ENCODE measurements around the gene PDE6D.
A peak's percentile ranks its signal among the peaks of the same experiment; 100 is the strongest.

PDE6D gene

GRCh38 chr2:231786917-231787292 lies 5.8 kb upstream of the PDE6D start:
- no peak for TF ChIP-seq CTCF (conservative IDR thresholded peaks at IDR 0.05; ENCODE audit: low read depth, low read length)
- peak overlapping the region; percentile 88 for H3K4me3 ChIP-seq (ENCODE audit: low read length)
- DNase-seq (ENCODE audit: low read depth) = no peak

- DNase-seq (ENCODE audit: low read depth) = no peak
- peak; percentile 68 for TF ChIP-seq CTCF (conservative IDR thresholded peaks at IDR 0.05; ENCODE audit: low read depth, low read length)
- peak within 1 kb of the TSS; percentile 88 for H3K4me3 ChIP-seq (ENCODE audit: low read length)
Observed at GRCh38 chr2:231786177-231786916, 5.3 kb upstream of the PDE6D start, which contains the start of gene COPS7B. Gene COPS7B, plus strand, starts transcription at chr2:231786445. Its CDS starts 2,126 bp downstream, at chr2:231788571.

- peak overlapping the region; percentile 88 for H3K4me3 ChIP-seq (ENCODE audit: low read length)
- no peak for TF ChIP-seq CTCF (conservative IDR thresholded peaks at IDR 0.05; ENCODE audit: low read depth, low read length)
- DNase-seq (ENCODE audit: low read depth) = no peak
Observed at GRCh38 chr2:231785822-231786176, 4.7 kb upstream of the PDE6D start.

- DNase-seq (ENCODE audit: low read depth) = no peak
- H3K4me3 ChIP-seq (ENCODE audit: low read length) = peak overlapping the region; percentile 88
- no peak for TF ChIP-seq CTCF (conservative IDR thresholded peaks at IDR 0.05; ENCODE audit: low read depth, low read length)
Observed at GRCh38 chr2:231785413-231785812, 4.3 kb upstream of the PDE6D start.

- DNase-seq (ENCODE audit: low read depth) = no peak
- H3K4me3 ChIP-seq (ENCODE audit: low read length) = peak overlapping the region; percentile 96
- TF ChIP-seq CTCF (conservative IDR thresholded peaks at IDR 0.05; ENCODE audit: low read depth, low read length) = no peak
Observed at GRCh38 chr2:231781798-231782726, 980 bp upstream of the PDE6D start.

GRCh38 chr2:231780123-231780908 lies 766 bp downstream of the PDE6D start:
- no peak for TF ChIP-seq CTCF (conservative IDR thresholded peaks at IDR 0.05; ENCODE audit: low read depth, low read length)
- peak overlapping the region; percentile 96 for H3K4me3 ChIP-seq (ENCODE audit: low read length)
- no peak for DNase-seq (ENCODE audit: low read depth)

All from retinal pigment epithelial cell (primary cell).